ENCODE results near the gene FNDC11.

FNDC11 gene

DNA sequence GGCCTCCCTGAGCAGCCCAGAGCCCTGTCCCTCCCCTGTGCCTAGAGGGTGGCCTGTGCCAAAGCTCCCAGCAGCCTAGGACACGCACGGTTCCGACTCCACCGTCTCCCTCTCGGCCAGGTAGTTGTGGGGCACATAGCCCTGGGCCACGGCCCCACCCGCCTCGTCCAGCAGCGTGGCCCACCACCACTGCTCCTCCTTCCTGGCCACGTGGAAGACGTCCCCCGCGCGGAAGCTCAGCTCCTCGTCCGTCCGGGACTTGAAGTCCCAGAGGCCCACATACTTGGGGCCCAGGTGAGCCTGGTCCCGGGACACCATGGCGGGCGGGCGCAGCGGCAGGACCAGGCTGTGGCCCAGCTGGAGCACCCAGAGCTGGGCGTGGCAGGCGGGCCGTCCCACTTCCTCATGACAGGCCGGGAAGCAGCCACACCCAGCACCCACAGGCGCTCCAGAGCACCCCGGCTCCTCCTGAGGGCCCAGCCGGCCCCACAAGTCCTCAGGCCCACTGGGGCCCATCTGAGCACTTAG lies 16.9 kb upstream of the FNDC11 start, which contains the start of gene PTK6:
Gene PTK6, minus strand, starts transcription at position 380 of the 528 bp plus-strand sequence. Its CDS starts 62 bp downstream, at position 318.
- Histone ChIP-seq H3K36me3 (ENCODE audit: insufficient read depth, low read length) (no peaks in the 10 kb centered on the region), H3K9ac (ENCODE audit: low read depth, low read length) (peak within 1 kb of the TSS; percentile 62), H3K4me1 (ENCODE audit: control insufficient read depth, insufficient read depth, low read length) (peaks cover 24% of the 10 kb centered on the region), H3K27me3 (ENCODE audit: control insufficient read depth, insufficient read depth, low read length) (peaks cover 13% of the 10 kb centered on the region), H3K9me3 (replicated peaks; ENCODE audit: low read length) (no peaks in the 10 kb centered on the region), H3K4me2 (ENCODE audit: low read length) (peak within 1 kb of the TSS; percentile 77), H3K4me3 (ENCODE audit: low read length) (peak within 1 kb of the TSS; percentile 61)

DNA sequence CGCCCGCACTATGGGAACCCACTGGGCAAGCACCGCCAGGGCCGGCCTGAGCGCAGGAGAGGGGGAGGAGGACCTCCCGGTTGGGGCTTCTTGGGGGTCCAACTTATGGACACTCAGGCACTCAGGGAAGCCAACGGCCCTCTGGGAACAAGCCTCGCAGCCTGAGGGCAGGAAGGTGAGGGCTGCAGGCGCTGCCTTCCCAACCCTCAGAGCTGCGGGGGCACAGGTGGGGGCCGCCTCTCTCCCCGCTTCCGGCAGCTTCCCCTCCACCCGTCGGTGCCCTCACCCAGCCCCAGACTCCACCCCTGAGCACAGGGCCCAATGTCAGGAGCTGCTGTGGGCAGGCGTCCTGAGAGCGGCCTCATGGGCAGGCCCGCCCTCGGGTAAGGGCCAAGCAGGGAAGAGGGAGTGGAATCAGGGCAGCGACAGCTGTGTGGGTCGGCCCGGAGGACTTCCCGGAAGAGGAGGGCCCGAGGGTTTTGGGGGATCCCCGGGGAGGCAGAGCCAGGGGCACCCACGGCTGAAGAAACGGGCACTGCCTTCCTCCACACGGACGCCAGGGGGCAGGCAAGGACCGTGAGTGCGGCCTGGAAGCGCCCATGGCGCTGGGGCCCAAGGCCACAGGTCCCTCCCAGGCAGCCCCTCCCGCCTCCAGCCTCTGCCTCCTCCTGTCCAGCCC lies 16.3 kb upstream of the FNDC11 start:
- Histone ChIP-seq H3K4me3 (ENCODE audit: low read length) (peak overlapping the region; percentile 61), H3K4me2 (ENCODE audit: low read length) (peak overlapping the region; percentile 77), H3K4me1 (ENCODE audit: control insufficient read depth, insufficient read depth, low read length) (peaks cover 24% of the 10 kb centered on the region), H3K36me3 (ENCODE audit: insufficient read depth, low read length) (no peaks in the 10 kb centered on the region), H3K27me3 (ENCODE audit: control insufficient read depth, insufficient read depth, low read length) (peaks cover 13% of the 10 kb centered on the region), H3K9me3 (replicated peaks; ENCODE audit: low read length) (no peaks in the 10 kb centered on the region), H3K9ac (ENCODE audit: low read depth, low read length) (peak overlapping the region; percentile 62)

DNA sequence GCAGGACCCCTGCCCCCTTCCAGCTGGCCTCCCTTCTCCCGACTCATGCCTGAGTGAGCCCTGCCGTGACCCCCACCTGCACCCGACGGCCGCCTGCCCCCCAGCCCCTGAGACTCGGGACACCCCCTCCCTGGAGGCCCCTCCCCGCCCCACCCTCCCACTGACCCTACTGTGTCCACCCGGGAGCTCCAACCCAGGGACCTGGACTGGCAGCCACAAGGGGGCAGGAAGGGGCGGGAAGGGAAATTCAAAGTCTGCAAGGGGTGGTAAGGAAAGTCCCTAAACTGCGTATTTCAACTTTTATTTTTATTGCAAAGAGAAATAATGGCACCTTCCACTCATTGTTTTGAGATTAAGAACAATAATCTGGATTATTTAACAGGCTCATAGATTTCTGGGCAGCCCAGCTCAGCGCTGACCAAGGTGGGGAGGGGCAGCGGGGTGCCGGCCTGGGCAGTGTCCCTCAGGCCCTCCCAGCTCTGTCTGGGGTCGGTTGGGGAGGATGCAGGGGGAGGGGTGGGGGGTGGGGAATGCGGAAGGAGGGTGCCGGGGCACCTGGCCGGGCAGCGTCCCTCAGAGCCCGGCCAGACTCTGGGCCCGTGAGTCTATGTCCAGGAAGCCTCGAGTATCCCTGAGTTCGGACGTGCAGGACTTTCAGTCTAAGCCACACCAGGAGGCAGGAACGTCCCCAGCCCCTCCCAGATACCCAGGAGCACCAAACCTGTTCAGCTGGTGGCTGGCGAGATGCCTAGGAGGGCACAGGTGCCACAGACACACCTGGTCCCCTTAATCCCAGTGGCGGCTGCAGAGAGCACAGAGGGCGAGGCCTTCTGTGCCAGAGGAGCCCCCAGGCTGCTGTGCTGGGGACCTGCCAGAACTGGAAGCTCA lies 15.5 kb upstream of the FNDC11 start:
- peak overlapping the region; percentile 62 for H3K9ac ChIP-seq (ENCODE audit: low read depth, low read length)

DNA sequence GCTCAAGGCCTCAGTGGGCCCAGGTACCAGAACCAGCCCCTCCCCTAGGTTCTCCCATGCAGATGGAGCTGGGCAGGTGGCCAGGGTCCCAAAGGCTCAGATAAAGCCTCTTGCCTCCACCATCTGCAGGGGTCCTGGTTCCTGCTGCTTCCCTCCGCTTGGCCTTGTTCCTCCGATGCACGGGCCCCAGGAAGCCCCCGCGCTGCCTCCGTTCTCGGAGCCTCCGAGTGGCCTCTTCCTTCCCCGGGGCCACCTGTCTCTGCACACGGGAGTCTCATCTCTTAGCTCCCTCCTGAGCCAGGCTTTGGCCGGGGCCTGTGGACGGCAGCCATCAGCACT lies 14.9 kb upstream of the FNDC11 start:
- H3K4me1 ChIP-seq (ENCODE audit: control insufficient read depth, insufficient read depth, low read length), result peaks cover 24% of the 10 kb centered on the region
- H3K27me3 ChIP-seq (ENCODE audit: control insufficient read depth, insufficient read depth, low read length), result peaks cover 13% of the 10 kb centered on the region
- H3K4me3 ChIP-seq (ENCODE audit: low read length), result no peak overlapping the region
- H3K4me2 ChIP-seq (ENCODE audit: low read length), result no peak overlapping the region
- no peaks in the 10 kb centered on the region for H3K9me3 ChIP-seq (replicated peaks; ENCODE audit: low read length)
- H3K36me3 ChIP-seq (ENCODE audit: insufficient read depth, low read length), result no peaks in the 10 kb centered on the region
- H3K9ac ChIP-seq (ENCODE audit: low read depth, low read length), result no peak overlapping the region

More for the DNA sequence above, 15.5 kb upstream of the FNDC11 start:
- H3K4me1 ChIP-seq (ENCODE audit: control insufficient read depth, insufficient read depth, low read length), result peaks cover 24% of the 10 kb centered on the region
- peak overlapping the region; percentile 59 for H3K4me3 ChIP-seq (ENCODE audit: low read length)
- H3K27me3 ChIP-seq (ENCODE audit: control insufficient read depth, insufficient read depth, low read length), result peaks cover 13% of the 10 kb centered on the region
- peak overlapping the region; percentile 77 for H3K4me2 ChIP-seq (ENCODE audit: low read length)
- no peaks in the 10 kb centered on the region for H3K9me3 ChIP-seq (replicated peaks; ENCODE audit: low read length)
- H3K36me3 ChIP-seq (ENCODE audit: insufficient read depth, low read length), result no peaks in the 10 kb centered on the region

DNA sequence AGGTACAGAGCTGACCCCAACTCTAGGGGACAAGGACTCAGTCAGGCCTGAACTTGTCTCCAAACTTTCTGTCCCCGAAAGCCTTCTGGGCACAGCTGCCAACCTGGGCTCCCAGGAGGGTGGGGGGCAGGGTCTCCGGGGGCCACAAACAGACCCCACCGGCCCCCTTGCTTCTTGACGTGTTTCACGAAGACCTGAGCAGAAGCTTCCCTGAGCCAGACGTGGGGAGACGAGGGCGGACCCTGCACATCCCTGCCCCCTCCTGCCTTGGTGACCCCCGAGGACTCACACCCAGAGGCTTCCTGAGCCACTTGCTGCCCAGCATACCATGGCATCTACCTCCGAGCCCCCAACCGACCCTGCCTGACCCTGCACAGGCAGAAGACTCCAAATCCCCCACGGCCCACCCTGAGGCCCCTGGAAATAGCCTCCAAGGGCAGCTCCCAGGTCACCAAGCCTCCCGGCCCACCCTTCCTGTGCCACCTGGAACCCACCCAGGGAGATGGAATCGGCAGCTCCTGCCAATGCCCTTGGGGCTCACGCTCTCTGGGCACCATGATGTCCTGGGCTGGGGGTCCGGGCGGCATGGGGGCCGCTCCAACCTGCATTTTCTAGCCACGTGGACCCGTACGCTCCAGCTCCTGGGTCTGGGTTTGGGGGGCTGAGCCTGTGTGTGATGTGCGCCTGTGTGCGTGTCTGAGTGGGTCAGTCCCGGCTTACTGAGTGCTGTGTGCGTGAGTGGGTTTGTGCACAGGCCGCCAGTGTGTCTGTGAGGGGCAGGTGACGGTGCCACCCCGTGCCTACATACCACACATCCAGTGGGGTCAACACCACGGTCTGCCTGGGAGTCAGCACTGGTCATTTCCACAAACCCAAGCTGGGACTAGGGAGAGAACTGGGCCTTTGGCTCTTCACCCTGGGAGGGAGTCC lies 14.3 kb upstream of the FNDC11 start:
- Histone ChIP-seq H3K9me3 (replicated peaks; ENCODE audit: low read length) (no peaks in the 10 kb centered on the region), H3K27me3 (ENCODE audit: control insufficient read depth, insufficient read depth, low read length) (peaks cover 12% of the 10 kb centered on the region), H3K9ac (ENCODE audit: low read depth, low read length) (no peak overlapping the region), H3K4me2 (ENCODE audit: low read length) (no peak overlapping the region), H3K4me1 (ENCODE audit: control insufficient read depth, insufficient read depth, low read length) (peaks cover 24% of the 10 kb centered on the region), H3K4me3 (ENCODE audit: low read length) (no peak overlapping the region), H3K36me3 (ENCODE audit: insufficient read depth, low read length) (no peaks in the 10 kb centered on the region)

DNA sequence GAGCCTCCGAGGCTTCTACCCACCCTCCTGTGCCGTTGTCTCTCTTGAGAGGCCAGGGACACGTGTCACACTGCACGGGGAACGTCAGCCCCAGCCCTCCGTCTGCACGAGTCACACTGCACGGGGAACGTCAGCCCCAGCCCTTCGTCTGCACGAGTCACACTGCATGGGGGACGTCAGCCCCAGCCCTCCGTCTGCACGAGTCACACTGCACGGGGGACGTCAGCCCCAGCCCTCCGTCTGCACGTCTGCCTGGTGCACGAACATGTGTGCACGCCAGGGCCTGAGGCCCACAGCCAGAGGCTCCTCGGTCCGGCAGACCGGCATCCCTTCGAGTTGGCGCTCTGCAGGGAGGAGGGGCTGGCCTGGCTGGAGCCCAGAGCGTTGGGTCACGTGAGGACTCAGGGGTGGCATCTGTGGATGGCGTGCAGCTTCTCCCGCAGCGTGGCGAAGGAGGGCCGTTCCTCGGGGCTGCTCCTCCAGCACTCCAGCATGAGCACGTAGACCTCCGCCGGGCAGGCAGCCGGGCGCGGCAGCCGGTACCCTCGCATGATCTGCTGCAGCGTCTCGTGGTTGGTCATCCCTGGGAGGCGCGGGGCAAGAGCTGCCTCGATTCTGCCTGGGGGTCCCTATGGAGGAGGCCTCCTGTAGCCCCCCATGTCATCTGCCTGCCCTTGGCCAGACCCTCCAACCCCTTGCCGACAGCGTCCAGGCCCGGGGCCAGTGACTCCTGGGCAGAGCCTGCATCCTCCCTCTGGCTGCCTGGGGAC lies 13.4 kb upstream of the FNDC11 start:
- Histone ChIP-seq H3K4me2 (ENCODE audit: low read length) (no peak overlapping the region), H3K4me1 (ENCODE audit: control insufficient read depth, insufficient read depth, low read length) (peaks cover 24% of the 10 kb centered on the region), H3K27me3 (ENCODE audit: control insufficient read depth, insufficient read depth, low read length) (peaks cover 10% of the 10 kb centered on the region)

DNA sequence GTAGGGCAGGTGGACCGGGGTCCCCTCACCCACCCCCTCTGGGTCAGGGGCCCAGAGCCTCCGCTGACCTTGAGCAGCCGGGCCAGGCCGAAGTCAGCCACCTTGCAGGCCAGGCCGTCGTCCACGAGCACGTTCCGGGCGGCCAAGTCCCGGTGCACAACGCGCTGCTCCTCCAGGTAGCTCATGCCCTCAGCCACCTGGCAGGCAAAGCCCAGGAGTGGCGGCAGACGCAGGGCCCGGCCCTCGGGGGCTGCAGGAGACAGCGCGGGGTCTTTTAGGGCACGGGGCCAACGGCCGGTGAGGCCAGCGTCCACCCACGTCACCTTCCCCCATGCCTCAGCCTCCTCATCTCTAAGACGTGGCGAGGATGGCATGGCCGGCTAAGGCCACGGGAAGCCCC lies 12.6 kb upstream of the FNDC11 start:
- Histone ChIP-seq H3K4me2 (ENCODE audit: low read length) (no peak overlapping the region), H3K9ac (ENCODE audit: low read depth, low read length) (no peak overlapping the region), H3K4me3 (ENCODE audit: low read length) (no peak overlapping the region), H3K4me1 (ENCODE audit: control insufficient read depth, insufficient read depth, low read length) (peaks cover 21% of the 10 kb centered on the region), H3K9me3 (replicated peaks; ENCODE audit: low read length) (no peaks in the 10 kb centered on the region), H3K36me3 (ENCODE audit: insufficient read depth, low read length) (no peaks in the 10 kb centered on the region), H3K27me3 (ENCODE audit: control insufficient read depth, insufficient read depth, low read length) (peaks cover 17% of the 10 kb centered on the region)

More for the DNA sequence above, 13.4 kb upstream of the FNDC11 start:
- no peaks in the 10 kb centered on the region for H3K9me3 ChIP-seq (replicated peaks; ENCODE audit: low read length)
- no peak overlapping the region for H3K4me3 ChIP-seq (ENCODE audit: low read length)
- H3K36me3 ChIP-seq (ENCODE audit: insufficient read depth, low read length), result no peaks in the 10 kb centered on the region
- no peak overlapping the region for H3K9ac ChIP-seq (ENCODE audit: low read depth, low read length)

DNA sequence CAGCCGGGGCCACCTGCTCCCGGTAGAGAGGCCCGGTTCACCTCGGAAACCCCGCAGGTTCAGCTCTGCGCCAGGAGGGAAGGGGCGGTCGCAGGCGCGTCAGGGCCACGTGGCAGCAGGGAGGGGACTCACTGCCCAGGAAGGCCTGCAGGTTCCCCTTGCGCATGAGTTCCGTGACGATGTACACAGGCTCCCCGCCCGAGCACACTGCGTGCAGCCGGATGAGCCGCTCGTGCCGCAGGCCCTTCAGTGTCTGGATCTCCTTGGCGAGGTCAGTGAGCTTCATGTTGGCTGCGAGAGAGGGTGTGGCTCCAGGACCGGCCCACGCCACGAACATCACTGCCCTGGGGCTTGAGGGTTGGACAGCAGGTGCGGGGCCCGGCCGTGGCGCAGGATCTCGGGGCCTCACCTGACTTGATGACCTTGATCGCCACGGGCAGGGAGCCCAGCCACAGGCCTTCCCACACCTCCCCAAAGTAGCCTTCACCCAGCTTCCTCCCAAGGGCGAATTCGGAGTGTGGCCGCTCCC lies 11.9 kb upstream of the FNDC11 start:
- Histone ChIP-seq H3K4me3 (ENCODE audit: low read length) (no peak overlapping the region), H3K27me3 (ENCODE audit: control insufficient read depth, insufficient read depth, low read length) (peaks cover 25% of the 10 kb centered on the region), H3K4me1 (ENCODE audit: control insufficient read depth, insufficient read depth, low read length) (peaks cover 13% of the 10 kb centered on the region), H3K9ac (ENCODE audit: low read depth, low read length) (no peak overlapping the region), H3K36me3 (ENCODE audit: insufficient read depth, low read length) (no peaks in the 10 kb centered on the region), H3K9me3 (replicated peaks; ENCODE audit: low read length) (no peaks in the 10 kb centered on the region), H3K4me2 (ENCODE audit: low read length) (no peak overlapping the region)

DNA sequence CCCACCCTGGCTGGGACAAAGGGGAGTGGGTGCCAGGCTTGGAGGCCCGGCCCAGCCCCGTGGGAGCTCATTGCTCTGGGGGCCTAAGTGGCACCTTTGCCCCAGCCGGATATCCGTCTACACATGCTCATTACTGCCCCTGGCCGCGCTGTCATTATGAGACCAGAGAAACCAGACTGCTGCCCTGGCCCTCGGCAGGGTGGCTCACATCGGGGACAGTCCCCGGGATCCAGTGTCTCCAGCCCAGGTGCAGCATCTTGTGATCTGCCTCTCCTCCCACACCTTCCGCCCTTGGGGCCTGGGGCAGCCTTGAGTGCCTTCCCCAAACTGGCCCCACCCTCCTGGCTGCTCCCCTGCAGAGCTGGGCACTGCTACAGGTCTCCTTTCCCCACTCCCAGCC lies 11.3 kb upstream of the FNDC11 start:
- H3K9ac ChIP-seq (ENCODE audit: low read depth, low read length), result no peak overlapping the region
- no peaks in the 10 kb centered on the region for H3K9me3 ChIP-seq (replicated peaks; ENCODE audit: low read length)
- no peak overlapping the region for H3K4me2 ChIP-seq (ENCODE audit: low read length)
- H3K4me1 ChIP-seq (ENCODE audit: control insufficient read depth, insufficient read depth, low read length), result peaks cover 7% of the 10 kb centered on the region
- no peaks in the 10 kb centered on the region for H3K36me3 ChIP-seq (ENCODE audit: insufficient read depth, low read length)
- H3K4me3 ChIP-seq (ENCODE audit: low read length), result no peak overlapping the region
- peaks cover 29% of the 10 kb centered on the region for H3K27me3 ChIP-seq (ENCODE audit: control insufficient read depth, insufficient read depth, low read length)

DNA sequence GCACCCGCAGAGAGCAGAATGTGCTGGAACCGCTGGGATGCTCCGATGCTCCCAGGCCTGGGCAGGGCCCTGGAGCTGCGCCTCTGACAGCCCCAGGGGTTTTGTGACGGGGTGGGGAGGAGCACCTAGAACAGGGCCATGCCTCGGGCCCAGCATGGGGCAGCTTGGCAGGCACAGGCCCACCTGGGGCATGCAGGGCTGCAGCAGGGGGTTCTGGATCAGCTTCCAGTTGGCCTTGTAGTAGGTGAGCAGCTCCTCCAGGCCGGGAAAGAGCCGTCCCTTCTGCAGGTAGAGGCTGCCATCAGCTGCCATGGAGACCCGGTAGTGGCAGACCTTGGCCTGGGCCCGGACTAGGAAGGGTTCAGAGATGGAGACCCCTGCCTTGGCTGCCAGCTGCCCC lies 10.8 kb upstream of the FNDC11 start:
- Histone ChIP-seq H3K4me2 (ENCODE audit: low read length) (no peak overlapping the region), H3K9me3 (replicated peaks; ENCODE audit: low read length) (no peaks in the 10 kb centered on the region), H3K27me3 (ENCODE audit: control insufficient read depth, insufficient read depth, low read length) (peaks cover 33% of the 10 kb centered on the region), H3K4me3 (ENCODE audit: low read length) (no peak overlapping the region), H3K36me3 (ENCODE audit: insufficient read depth, low read length) (no peaks in the 10 kb centered on the region), H3K4me1 (ENCODE audit: control insufficient read depth, insufficient read depth, low read length) (peaks cover 9% of the 10 kb centered on the region), H3K9ac (ENCODE audit: low read depth, low read length) (no peak overlapping the region)
